Adipocyte (in vitro differentiated cells): ENCODE measurements around the gene PTGDS.

ENCODE experiments used
- DNase-seq: peaks from one replicate; pipeline ENCODE4 v3.0.0-alpha.2; 2015; ENCODE audit warnings: low read depth
- H3K27me3 ChIP-seq: replicated peaks from 2 replicates; pipeline ENCODE4 v1.7.0; 2013; ENCODE audit warnings: mild to moderate bottlenecking, low read length, moderate library complexity; ENCODE audit not compliant: control insufficient read depth, insufficient read depth
- H3K36me3 ChIP-seq: 2 replicates; pipeline ENCODE4 v1.7.0; 2013; ENCODE audit warnings: low read length, mild to moderate bottlenecking, moderate library complexity; ENCODE audit not compliant: control insufficient read depth, insufficient read depth, severe bottlenecking
- H3K4me1 ChIP-seq: 2 replicates; pipeline ENCODE4 v1.7.0; 2013; ENCODE audit warnings: mild to moderate bottlenecking, low read length, moderate library complexity; ENCODE audit not compliant: control insufficient read depth, insufficient read depth
- H3K4me3 ChIP-seq: 2 replicates; pipeline ENCODE4 v1.7.0; 2013; ENCODE audit warnings: mild to moderate bottlenecking, low read length, moderate library complexity
- H3K9ac ChIP-seq: 2 replicates; pipeline ENCODE4 v1.7.0; 2013; ENCODE audit warnings: mild to moderate bottlenecking, low read length, moderate library complexity
- H3K9me3 ChIP-seq: 2 replicates; pipeline ENCODE4 v1.7.0; 2013; ENCODE audit warnings: mild to moderate bottlenecking, low read length, moderate library complexity; ENCODE audit not compliant: control insufficient read depth

Gene PTGDS

GRCh38 chr9:136947028-136947891 lies 30.0 kb upstream of the PTGDS start:
- H3K9me3 ChIP-seq = no peaks in the 10 kb centered on the region
- no peak for DNase-seq
- H3K4me3 ChIP-seq = no peak overlapping the region
- H3K4me1 ChIP-seq = peaks cover 9% of the 10 kb centered on the region
- no peaks in the 10 kb centered on the region for H3K27me3 ChIP-seq
- H3K36me3 ChIP-seq = peaks cover 6% of the 10 kb centered on the region
- H3K9ac ChIP-seq = peak overlapping the region; percentile 12

- peaks cover 9% of the 10 kb centered on the region for H3K4me1 ChIP-seq
- DNase-seq = peak; percentile 22
- no peaks in the 10 kb centered on the region for H3K9me3 ChIP-seq
- H3K27me3 ChIP-seq = no peaks in the 10 kb centered on the region
- H3K36me3 ChIP-seq = no peaks in the 10 kb centered on the region
- H3K9ac ChIP-seq = peak overlapping the region; percentile 12
- no peak overlapping the region for H3K4me3 ChIP-seq
Observed at GRCh38 chr9:136947955-136948510, 29.3 kb upstream of the PTGDS start.

GRCh38 chr9:136949239-136949816 lies 28.0 kb upstream of the PTGDS start:
- Histone ChIP-seq H3K9ac (no peak overlapping the region), H3K4me3 (peak overlapping the region; percentile 75)
- DNase-seq = no peak

GRCh38 chr9:136949817-136950655 lies 27.3 kb upstream of the PTGDS start:
- Histone ChIP-seq H3K9me3 (no peaks in the 10 kb centered on the region), H3K36me3 (no peaks in the 10 kb centered on the region), H3K27me3 (peaks cover 4% of the 10 kb centered on the region), H3K4me1 (peaks cover 5% of the 10 kb centered on the region), H3K9ac (peak overlapping the region; percentile 66), H3K4me3 (peak overlapping the region; percentile 75)
- DNase-seq = peak; percentile 84

More at GRCh38 chr9:136949239-136949816, 28.0 kb upstream of the PTGDS start:
- no peaks in the 10 kb centered on the region for H3K36me3 ChIP-seq
- no peaks in the 10 kb centered on the region for H3K9me3 ChIP-seq
- peaks cover 5% of the 10 kb centered on the region for H3K4me1 ChIP-seq
- H3K27me3 ChIP-seq = no peaks in the 10 kb centered on the region

GRCh38 chr9:136950656-136951276 lies 26.5 kb upstream of the PTGDS start:
- H3K27me3 ChIP-seq = peaks cover 11% of the 10 kb centered on the region
- no peak overlapping the region for H3K4me3 ChIP-seq
- no peaks in the 10 kb centered on the region for H3K36me3 ChIP-seq
- DNase-seq = no peak
- H3K9me3 ChIP-seq = no peaks in the 10 kb centered on the region
- peaks cover 5% of the 10 kb centered on the region for H3K4me1 ChIP-seq
- H3K9ac ChIP-seq = peak overlapping the region; percentile 66

GRCh38 chr9:136951541-136952320 lies 25.6 kb upstream of the PTGDS start, which contains the start of gene LCN12:
LCN12 (plus strand) TSS chr9:136952273; CDS start chr9:136952328, 55 bp downstream.
- peaks cover 17% of the 10 kb centered on the region for H3K27me3 ChIP-seq
- H3K9ac ChIP-seq = no peak within 1 kb of the TSS
- peaks cover 5% of the 10 kb centered on the region for H3K4me1 ChIP-seq
- H3K36me3 ChIP-seq = no peaks in the 10 kb centered on the region
- no peak for DNase-seq
- no peaks in the 10 kb centered on the region for H3K9me3 ChIP-seq
- no peak within 1 kb of the TSS for H3K4me3 ChIP-seq

- H3K36me3 ChIP-seq = no peaks in the 10 kb centered on the region
- H3K4me1 ChIP-seq = peaks cover 5% of the 10 kb centered on the region
- no peak overlapping the region for H3K9ac ChIP-seq
- H3K9me3 ChIP-seq = no peaks in the 10 kb centered on the region
- DNase-seq = no peak
- H3K27me3 ChIP-seq = peaks cover 17% of the 10 kb centered on the region
- no peak overlapping the region for H3K4me3 ChIP-seq
Observed at GRCh38 chr9:136952321-136952850, 24.9 kb upstream of the PTGDS start.

GRCh38 chr9:136952876-136953770 lies 24.2 kb upstream of the PTGDS start:
- Histone ChIP-seq H3K9ac (no peak overlapping the region), H3K4me1 (peaks cover 5% of the 10 kb centered on the region), H3K4me3 (no peak overlapping the region), H3K27me3 (peaks cover 17% of the 10 kb centered on the region), H3K9me3 (no peaks in the 10 kb centered on the region), H3K36me3 (no peaks in the 10 kb centered on the region)
- no peak for DNase-seq

GRCh38 chr9:136953771-136954269 lies 23.5 kb upstream of the PTGDS start:
- H3K9me3 ChIP-seq = no peaks in the 10 kb centered on the region
- no peak for DNase-seq
- H3K4me3 ChIP-seq = no peak overlapping the region
- no peak overlapping the region for H3K9ac ChIP-seq
- H3K4me1 ChIP-seq = peaks cover 5% of the 10 kb centered on the region
- H3K36me3 ChIP-seq = no peaks in the 10 kb centered on the region
- H3K27me3 ChIP-seq = peaks cover 17% of the 10 kb centered on the region
